Measurements from ENCODE around the gene RRAD. TPM values are rescaled to one million over a fixed set of nuclear protein-coding genes. Genes with fewer than 3 reads are reported as not detected.
"Not testable (repeated sequence)": the region's sequence is repeated elsewhere in the genome, so short reads cannot be mapped to it uniquely, and the experiment has no call there.

RRAD gene
- total RNA-seq, 2 experiments from 2014 or later = 0.34 TPM; not detected in 1

DNA sequence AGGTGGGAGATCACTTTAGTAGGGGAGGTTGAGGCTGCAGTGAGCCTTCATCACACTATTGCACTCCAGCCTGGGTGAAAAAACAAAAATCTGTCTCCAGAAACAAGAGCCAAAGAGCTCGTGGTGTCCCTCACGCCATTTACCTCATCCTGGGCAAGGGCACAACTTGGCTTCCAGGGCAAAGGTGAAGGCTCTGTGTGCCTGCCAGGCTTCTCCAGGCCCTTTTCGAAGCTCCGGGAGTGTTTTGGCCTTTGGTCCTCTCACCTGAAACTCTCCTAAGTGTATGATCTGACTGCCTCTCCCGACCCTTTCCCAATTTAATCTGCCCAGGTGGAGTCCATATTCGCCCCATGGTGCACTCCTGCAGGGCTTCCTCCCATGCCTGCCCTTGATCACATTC lies 24.1 kb upstream of the RRAD start:
- peaks cover 27% of the 10 kb centered on the region for H3K4me1 Mint-ChIP-seq (ENCODE audit: low read depth)
- H3K36me3 Mint-ChIP-seq (ENCODE audit: low read depth) = peaks cover 5% of the 10 kb centered on the region
- no peak overlapping the region for H3K27ac Mint-ChIP-seq
- no peak for ATAC-seq
- no peak for DNase-seq
- H3K9me3 Mint-ChIP-seq (ENCODE audit: insufficient read depth) = peaks cover 7% of the 10 kb centered on the region
- H3K27me3 Mint-ChIP-seq (ENCODE audit: low read depth) = peaks cover 45% of the 10 kb centered on the region
- no peak overlapping the region for H3K4me3 Mint-ChIP-seq
- ChIA-PET CTCF (interaction anchor here (0.7 kb wide), 1 partner anchor 249 kb away, joined by 3 read pairs; no protein-coding TSS in a partner anchor), POLR2A (no interaction called here)

DNA sequence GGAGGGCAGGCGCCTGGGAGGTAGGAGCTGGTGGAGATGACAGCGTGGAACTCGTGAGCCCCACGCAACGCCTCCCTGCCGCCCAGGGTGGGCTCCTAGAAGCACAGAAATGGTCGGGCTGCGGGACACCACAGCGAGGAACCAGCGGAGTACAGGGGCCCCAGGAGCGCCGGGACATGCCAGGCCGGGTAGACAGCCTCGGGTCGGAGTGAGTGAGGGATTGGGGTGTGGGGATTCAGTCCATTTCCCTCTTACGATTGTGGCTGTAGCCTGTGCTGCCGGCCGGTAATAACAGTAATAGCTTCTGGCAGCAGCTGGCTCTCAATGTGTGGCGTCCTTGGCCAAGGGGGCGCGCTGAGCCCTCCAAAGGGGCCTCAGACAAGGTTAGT lies 23.5 kb upstream of the RRAD start:
- DNase-seq (no peak), ATAC-seq (no peak)
- POLR2A ChIA-PET = no interaction called here
- CTCF ChIA-PET = no interaction called here
- Mint-ChIP-seq H3K27ac (no peak overlapping the region), H3K36me3 (ENCODE audit: low read depth) (peaks cover 5% of the 10 kb centered on the region), H3K4me3 (peak overlapping the region; percentile 81), H3K27me3 (ENCODE audit: low read depth) (peaks cover 42% of the 10 kb centered on the region), H3K9me3 (ENCODE audit: insufficient read depth) (peaks cover 7% of the 10 kb centered on the region), H3K4me1 (ENCODE audit: low read depth) (peaks cover 24% of the 10 kb centered on the region)

DNA sequence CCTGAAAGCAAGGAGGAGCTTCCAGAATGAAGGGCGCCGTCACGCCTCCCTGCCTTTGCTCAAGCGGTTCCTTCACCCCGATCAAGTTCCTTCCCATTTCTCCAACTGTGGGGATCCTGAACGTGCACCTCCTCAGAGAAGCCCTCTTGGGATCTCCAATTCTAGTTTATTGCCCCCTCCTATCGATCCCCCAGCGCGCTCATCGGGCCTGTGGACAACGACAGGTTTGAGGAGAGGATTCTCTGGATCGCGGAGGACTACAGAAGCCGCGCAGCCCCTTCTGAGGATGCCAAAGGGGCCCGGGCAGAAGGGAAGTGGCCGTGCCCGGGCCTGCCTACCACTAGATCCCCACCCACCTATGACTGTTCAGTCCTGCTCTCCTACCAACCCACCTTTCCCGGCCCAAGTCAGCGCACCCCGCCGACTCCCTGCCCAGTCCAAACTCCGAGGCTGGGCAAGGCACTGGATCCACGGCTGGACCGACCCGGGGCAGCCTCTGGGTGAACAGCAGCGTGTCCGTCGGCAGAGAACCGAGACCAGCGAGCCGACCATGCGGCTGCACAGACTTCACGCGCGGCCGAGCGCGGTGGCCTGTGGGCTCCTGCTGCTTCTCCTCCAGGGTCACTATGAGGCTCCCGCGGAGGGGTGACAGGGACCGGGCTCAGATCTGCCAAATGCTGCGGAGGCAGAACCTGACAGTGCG lies 22.9 kb upstream of the RRAD start:
- H3K27me3 Mint-ChIP-seq (ENCODE audit: low read depth) = peaks cover 41% of the 10 kb centered on the region
- H3K36me3 Mint-ChIP-seq (ENCODE audit: low read depth) = peaks cover 5% of the 10 kb centered on the region
- peak overlapping the region; percentile 81 for H3K4me3 Mint-ChIP-seq
- peaks cover 23% of the 10 kb centered on the region for H3K4me1 Mint-ChIP-seq (ENCODE audit: low read depth)
- ATAC-seq = peak; percentile 27
- CTCF ChIA-PET = interaction anchor here (0.9 to 1.8 kb wide), 6 partner anchors 13 to 213 kb away, joined by 3 to 10 read pairs (median 4); partner anchors contain the start of gene CES3
- POLR2A ChIA-PET = interaction anchor here (0.5 kb wide), 1 partner anchor 245 kb away, joined by 4 read pairs; no protein-coding TSS in a partner anchor
- DNase-seq = no peak
- H3K27ac Mint-ChIP-seq = no peak overlapping the region
- peaks cover 7% of the 10 kb centered on the region for H3K9me3 Mint-ChIP-seq (ENCODE audit: insufficient read depth)

DNA sequence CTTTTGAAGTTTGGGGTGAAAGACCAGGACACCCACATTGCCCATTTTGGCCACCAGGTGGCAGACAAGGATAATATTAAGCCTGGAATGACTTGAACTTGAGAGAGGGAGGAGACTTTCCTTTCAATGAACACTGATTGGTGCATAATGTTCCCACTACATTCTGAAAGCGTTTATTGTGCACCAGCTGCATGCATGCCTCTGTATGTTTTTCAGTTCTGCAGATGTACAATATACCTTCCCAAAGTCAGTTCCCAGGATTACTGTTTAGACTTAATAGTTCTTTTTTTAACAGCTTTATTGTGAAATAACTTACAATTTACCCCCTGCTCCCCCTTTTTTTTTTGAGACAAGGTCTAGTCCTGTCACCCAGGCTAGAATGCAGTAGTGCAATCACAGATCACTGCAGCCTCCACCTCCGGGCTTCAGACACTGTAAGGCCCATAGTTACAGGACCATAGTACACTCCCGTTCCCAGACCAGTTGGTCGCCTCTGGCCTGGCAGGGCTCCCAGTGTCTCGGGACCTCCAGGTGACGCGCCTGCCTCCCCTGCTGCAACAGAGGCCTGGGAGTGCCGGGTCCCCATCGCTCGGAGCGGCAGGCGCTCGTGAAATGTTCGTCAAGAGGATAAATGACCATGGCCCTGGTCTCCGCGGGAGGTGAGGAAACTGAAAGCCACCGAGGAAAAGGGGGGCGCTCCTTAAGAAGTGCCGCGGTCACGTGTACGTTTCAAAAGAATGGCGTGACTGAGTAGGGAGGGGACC lies 22.1 kb upstream of the RRAD start:
- POLR2A ChIA-PET = interaction anchor here (0.5 kb wide), 1 partner anchor 245 kb away, joined by 4 read pairs; no protein-coding TSS in a partner anchor
- ATAC-seq = peak; percentile 90
- Mint-ChIP-seq H3K4me1 (ENCODE audit: low read depth) (peaks cover 23% of the 10 kb centered on the region), H3K4me3 (peak overlapping the region; percentile 81), H3K27ac (no peak overlapping the region), H3K27me3 (ENCODE audit: low read depth) (peaks cover 36% of the 10 kb centered on the region), H3K36me3 (ENCODE audit: low read depth) (peaks cover 12% of the 10 kb centered on the region), H3K9me3 (ENCODE audit: insufficient read depth) (peaks cover 7% of the 10 kb centered on the region)
- CTCF ChIA-PET = interaction anchor here (0.7 to 2.1 kb wide), 16 partner anchors 11 to 297 kb away, joined by 3 to 10 read pairs (median 4); partner anchors contain the start of gene CES3
- DNase-seq = peak; percentile 91

DNA sequence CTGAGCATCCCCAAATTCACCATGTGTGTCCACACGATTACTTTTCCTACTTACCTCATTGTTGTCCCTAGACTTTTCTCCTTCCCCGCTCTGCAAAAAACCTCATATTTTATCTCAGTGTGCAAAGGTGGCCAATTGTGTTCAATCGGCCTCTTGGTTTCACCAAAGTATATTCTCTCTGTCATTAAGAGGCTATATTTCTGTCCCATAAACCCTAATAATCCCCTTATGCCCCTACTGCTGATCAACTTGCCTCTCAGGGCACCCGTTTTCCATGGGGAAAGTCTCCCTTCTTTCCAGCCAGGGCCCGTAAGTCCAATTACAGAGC lies 21.6 kb upstream of the RRAD start:
- DNase-seq (no peak), ATAC-seq (no peak)
- peaks cover 23% of the 10 kb centered on the region for H3K4me1 Mint-ChIP-seq (ENCODE audit: low read depth)
- CTCF ChIA-PET = interaction anchor here (0.9 to 2.1 kb wide), 13 partner anchors 12 to 214 kb away, joined by 3 to 10 read pairs (median 4); partner anchors contain the start of gene CES3
- H3K36me3 Mint-ChIP-seq (ENCODE audit: low read depth) = peaks cover 16% of the 10 kb centered on the region
- H3K9me3 Mint-ChIP-seq (ENCODE audit: insufficient read depth) = peaks cover 7% of the 10 kb centered on the region
- POLR2A ChIA-PET = no interaction called here
- H3K4me3 Mint-ChIP-seq = peak overlapping the region; percentile 81
- H3K27me3 Mint-ChIP-seq (ENCODE audit: low read depth) = peaks cover 35% of the 10 kb centered on the region
- H3K27ac Mint-ChIP-seq = no peak overlapping the region

DNA sequence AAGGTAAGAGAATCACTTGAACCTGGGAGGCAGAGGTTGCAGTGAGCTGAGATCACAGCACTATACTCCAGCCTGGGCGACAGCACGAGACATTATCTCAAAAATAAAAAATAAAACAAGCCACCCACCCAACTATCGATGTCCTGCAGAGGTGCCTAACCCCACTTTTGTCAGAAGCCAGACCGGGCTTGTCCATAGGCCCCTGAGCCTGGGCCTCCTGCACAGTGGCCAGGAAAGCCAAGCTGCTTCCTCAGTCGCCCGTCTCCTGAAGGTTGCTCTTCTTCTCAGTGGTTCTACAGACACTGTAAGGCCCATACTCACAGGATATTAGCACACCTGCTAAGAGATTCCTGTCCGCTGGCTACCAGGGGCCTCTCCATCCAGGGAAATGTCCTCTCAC lies 21.2 kb upstream of the RRAD start:
- ChIA-PET POLR2A (no interaction called here), CTCF (interaction anchor here (0.9 to 2.1 kb wide), 3 partner anchors 15 to 209 kb away, joined by 3 to 10 read pairs (median 10); partner anchors contain the start of gene CES3)
- H3K4me1 Mint-ChIP-seq (ENCODE audit: low read depth) = peaks cover 23% of the 10 kb centered on the region
- peaks cover 31% of the 10 kb centered on the region for H3K27me3 Mint-ChIP-seq (ENCODE audit: low read depth)
- H3K4me3 Mint-ChIP-seq = no peak overlapping the region
- ATAC-seq (no peak), DNase-seq (no peak)
- H3K9me3 Mint-ChIP-seq (ENCODE audit: insufficient read depth) = peaks cover 4% of the 10 kb centered on the region
- H3K27ac Mint-ChIP-seq = no peak overlapping the region
- H3K36me3 Mint-ChIP-seq (ENCODE audit: low read depth) = peaks cover 19% of the 10 kb centered on the region

DNA sequence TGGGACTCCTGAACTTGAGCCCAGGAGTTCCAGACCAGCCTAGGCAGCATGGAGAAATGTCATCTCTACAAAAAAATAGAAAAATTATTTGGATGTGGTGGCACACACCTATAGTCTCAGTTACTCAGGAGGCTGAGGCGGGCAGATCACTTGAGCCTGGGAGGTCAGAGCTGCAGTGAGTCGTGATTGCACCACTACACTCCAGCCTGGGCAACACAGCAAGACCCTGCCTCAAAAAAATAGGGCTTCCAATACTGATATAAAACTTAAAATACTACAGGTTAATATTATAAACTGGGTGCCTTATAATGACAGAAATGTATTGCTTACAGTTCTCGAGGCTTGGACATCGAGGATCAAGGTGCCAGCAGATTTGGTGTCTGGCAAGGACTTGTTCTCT lies 20.6 kb upstream of the RRAD start:
- Mint-ChIP-seq H3K9me3 (ENCODE audit: insufficient read depth) (no peaks in the 10 kb centered on the region), H3K4me1 (ENCODE audit: low read depth) (peaks cover 23% of the 10 kb centered on the region), H3K4me3 (no peak overlapping the region), H3K27ac (no peak overlapping the region), H3K36me3 (ENCODE audit: low read depth) (peaks cover 23% of the 10 kb centered on the region), H3K27me3 (ENCODE audit: low read depth) (peaks cover 25% of the 10 kb centered on the region)
- POLR2A ChIA-PET = no interaction called here
- DNase-seq (no peak), ATAC-seq (no peak)
- CTCF ChIA-PET = interaction anchor here (1.4 to 2.1 kb wide), 2 partner anchors 8 to 209 kb away, joined by 7 to 10 read pairs; no protein-coding TSS in a partner anchor

DNA sequence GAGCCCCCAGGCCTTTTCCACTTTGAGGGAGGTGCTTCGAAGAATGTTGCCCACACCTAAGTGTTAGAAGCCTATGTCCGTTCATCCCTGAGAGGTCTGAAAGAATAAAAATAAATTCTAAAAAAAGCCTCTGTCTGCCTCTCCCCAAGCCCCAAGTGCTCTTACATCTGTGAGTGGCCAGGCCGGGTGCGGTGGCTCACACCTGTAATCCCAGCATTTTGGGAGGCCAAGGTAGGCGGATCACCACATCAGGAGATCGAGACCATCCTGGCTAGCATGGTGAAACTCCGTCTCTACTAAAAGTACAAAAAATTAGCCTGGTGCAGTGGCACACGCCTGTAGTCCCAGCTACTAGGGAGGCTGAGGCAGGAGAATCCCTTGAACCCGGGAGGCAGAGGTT lies 19.6 kb upstream of the RRAD start:
- H3K9me3 Mint-ChIP-seq (ENCODE audit: insufficient read depth); H3K27ac Mint-ChIP-seq; DNase-seq; H3K4me3 Mint-ChIP-seq; ATAC-seq: not testable (repeated sequence)
- Mint-ChIP-seq H3K36me3 (ENCODE audit: low read depth) (peaks cover 20% of the 10 kb centered on the region), H3K4me1 (ENCODE audit: low read depth) (peaks cover 19% of the 10 kb centered on the region), H3K27me3 (ENCODE audit: low read depth) (peaks cover 20% of the 10 kb centered on the region)
- CTCF ChIA-PET = interaction anchor here (0.6 to 1.7 kb wide), 3 partner anchors 9 to 240 kb away, joined by 3 to 7 read pairs (median 5); no protein-coding TSS in a partner anchor
- POLR2A ChIA-PET = interaction anchor here (1.8 kb wide), 1 partner anchor 11 kb away, joined by 8 read pairs; the partner anchor contains the start of gene CIAO2B

DNA sequence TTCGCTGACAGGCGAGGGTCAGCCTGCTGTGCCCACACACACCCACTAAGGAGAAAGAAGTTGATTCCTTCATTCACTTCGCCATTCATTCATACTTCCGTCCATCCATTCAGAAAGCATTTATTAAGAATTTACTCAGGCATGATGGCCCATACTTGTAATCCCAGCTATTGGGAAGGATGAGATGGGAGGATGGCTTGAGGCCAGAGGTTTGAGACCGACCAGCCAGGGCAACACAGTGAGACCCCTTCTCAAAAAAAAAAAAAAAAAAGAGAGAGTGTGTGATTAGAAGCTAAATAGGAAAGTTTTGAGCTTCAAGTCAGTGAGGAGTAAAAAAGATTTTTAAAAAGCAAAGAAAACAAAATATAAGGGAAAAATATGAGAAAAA lies 18.7 kb upstream of the RRAD start:
- peaks cover 20% of the 10 kb centered on the region for H3K36me3 Mint-ChIP-seq (ENCODE audit: low read depth)
- CTCF ChIA-PET = interaction anchor here (0.9 to 1.7 kb wide), 4 partner anchors 10 to 241 kb away, joined by 3 to 5 read pairs (median 4); partner anchors contain the start of gene CIAO2B
- DNase-seq (no peak), ATAC-seq (no peak)
- POLR2A ChIA-PET = interaction anchor here (1.8 kb wide), 1 partner anchor 10 kb away, joined by 8 read pairs; the partner anchor contains the start of gene CIAO2B
- H3K27ac Mint-ChIP-seq = no peak overlapping the region
- no peaks in the 10 kb centered on the region for H3K9me3 Mint-ChIP-seq (ENCODE audit: insufficient read depth)
- H3K4me1 Mint-ChIP-seq (ENCODE audit: low read depth) = peaks cover 17% of the 10 kb centered on the region
- no peak overlapping the region for H3K4me3 Mint-ChIP-seq
- peaks cover 11% of the 10 kb centered on the region for H3K27me3 Mint-ChIP-seq (ENCODE audit: low read depth)

DNA sequence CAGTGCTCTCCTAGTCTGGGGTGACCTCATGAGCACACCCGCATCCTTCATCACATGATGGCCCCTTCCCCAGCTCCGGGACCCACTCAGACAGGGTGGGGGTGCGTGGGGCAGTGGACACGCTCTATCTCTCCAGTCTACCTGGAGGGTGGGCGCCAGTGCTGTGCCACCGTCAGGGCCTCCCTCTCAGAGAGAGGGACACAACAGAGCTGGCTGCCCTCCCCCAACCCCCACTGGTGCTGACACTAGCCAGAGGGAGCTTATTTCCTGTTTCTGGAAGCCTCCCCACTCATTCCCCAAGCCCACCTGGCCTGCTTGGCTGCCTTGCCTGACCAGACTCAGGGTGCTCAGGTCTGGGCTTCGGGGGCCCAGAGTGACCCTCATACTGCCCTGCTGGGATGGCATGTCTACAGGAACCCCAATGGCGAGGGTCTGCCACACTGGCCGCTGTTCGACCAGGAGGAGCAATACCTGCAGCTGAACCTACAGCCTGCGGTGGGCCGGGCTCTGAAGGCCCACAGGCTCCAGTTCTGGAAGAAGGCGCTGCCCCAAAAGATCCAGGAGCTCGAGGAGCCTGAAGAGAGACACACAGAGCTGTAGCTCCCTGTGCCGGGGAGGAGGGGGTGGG lies 18.2 kb upstream of the RRAD start:
- peaks cover 6% of the 10 kb centered on the region for H3K27me3 Mint-ChIP-seq (ENCODE audit: low read depth)
- H3K27ac Mint-ChIP-seq = no peak overlapping the region
- peaks cover 15% of the 10 kb centered on the region for H3K4me1 Mint-ChIP-seq (ENCODE audit: low read depth)
- ATAC-seq = no peak
- ChIA-PET CTCF (interaction anchor here (0.9 to 1.7 kb wide), 4 partner anchors 9 to 242 kb away, joined by 3 to 5 read pairs (median 4); partner anchors contain the start of gene CIAO2B), POLR2A (interaction anchor here (1.8 kb wide), 1 partner anchor 9 kb away, joined by 8 read pairs; the partner anchor contains the start of gene CIAO2B)
- no peak overlapping the region for H3K4me3 Mint-ChIP-seq
- no peak for DNase-seq
- no peaks in the 10 kb centered on the region for H3K9me3 Mint-ChIP-seq (ENCODE audit: insufficient read depth)
- H3K36me3 Mint-ChIP-seq (ENCODE audit: low read depth) = peaks cover 20% of the 10 kb centered on the region

DNA sequence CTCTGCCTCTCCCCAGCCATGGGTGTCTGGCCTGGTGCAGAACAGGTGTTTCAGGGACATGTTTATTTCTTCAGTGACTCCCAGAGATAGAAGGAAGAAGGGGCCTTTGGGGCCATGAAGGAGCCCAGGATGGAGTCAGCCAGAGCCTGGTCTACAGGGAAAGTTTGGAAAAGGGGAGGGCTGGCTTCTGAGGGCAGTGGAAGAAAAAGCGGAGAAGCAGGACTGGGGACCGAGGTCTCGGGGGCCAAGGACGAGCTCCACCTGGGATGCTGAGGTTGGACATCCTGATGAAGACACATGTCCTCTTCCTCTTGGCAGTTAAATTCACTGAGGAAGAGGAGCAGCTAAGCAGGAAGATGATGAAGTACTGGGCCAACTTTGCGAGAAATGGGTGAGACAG lies 17.6 kb upstream of the RRAD start:
- H3K27ac Mint-ChIP-seq = peak overlapping the region; percentile 11
- ATAC-seq = no peak
- H3K9me3 Mint-ChIP-seq (ENCODE audit: insufficient read depth) = no peaks in the 10 kb centered on the region
- no peak for DNase-seq
- no peak overlapping the region for H3K4me3 Mint-ChIP-seq
- no peaks in the 10 kb centered on the region for H3K27me3 Mint-ChIP-seq (ENCODE audit: low read depth)
- peaks cover 9% of the 10 kb centered on the region for H3K4me1 Mint-ChIP-seq (ENCODE audit: low read depth)
- peaks cover 20% of the 10 kb centered on the region for H3K36me3 Mint-ChIP-seq (ENCODE audit: low read depth)
- POLR2A ChIA-PET = no interaction called here
- CTCF ChIA-PET = interaction anchor here (1.5 kb wide), 1 partner anchor 212 kb away, joined by 4 read pairs; no protein-coding TSS in a partner anchor
